GM19467 (cell line): Measurements from ENCODE around the gene HIPK3.
"Not testable (repeated sequence)": the region's sequence is repeated elsewhere in the genome, so short reads cannot be mapped to it uniquely, and the experiment has no call there.

Experiments
- ATAC-seq: cut with Tn5 transposase; IDR thresholded peaks from one replicate; pipeline ENCODE4 v1.9.1; 2021; ENCODE audit warnings: mild to moderate bottlenecking, moderate library complexity; ENCODE audit not compliant: unreplicated experiment

HIPK3 gene

DNA sequence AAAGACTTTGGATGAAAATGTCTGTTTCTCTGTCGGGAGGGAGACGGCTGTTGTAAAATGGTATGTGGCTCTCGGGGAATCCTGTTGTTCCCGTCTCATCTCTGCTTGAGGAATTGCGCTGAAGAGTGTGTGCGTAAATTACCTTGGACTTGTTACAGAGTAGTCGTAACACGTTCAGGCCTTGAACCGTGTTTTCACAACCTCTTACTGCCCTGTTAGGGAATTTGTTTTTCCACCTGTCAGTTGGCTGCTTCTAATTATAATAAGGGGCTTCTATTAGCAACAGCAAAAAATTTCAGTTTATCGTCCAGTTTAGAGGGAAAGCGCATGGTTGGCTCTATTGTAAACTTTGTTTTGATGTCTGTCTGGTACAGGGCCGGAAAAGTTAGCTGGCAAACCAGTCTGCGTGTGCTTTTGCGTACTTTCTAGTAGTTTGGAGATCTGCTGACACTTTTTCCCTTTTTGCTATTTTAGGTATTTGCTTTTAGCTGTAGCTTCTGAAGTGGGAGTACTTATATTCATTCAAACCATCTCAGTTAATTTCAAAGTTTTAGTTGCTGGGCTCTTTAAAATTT is 1.5 kb downstream of the HIPK3 start:
- ATAC-seq = no peak

DNA sequence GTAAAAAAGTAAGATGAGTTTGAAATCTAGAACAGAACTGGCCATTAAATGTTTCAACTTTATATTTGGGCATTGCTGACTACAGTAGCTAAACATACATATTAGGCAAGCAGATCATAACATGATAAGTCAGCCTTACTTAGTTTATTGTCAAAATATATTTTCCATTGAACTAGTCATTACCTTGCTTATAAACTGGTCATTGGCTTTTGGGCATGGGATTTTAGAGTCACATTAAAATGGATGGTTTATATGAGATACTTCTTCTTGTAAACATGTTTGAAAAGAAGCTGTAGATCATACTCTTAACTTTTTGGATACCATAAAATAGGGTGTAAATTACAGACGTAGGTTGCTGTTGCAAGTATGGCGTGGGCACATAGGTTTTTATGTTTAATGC is 2.7 kb downstream of the HIPK3 start:
- no peak for ATAC-seq

GRCh38 chr11:33261350-33261749 is 4.2 kb downstream of the HIPK3 start:
- ATAC-seq = not testable (repeated sequence)

- ATAC-seq = no peak
These were observed 4.9 kb downstream of the HIPK3 start for GRCh38 chr11:33262011-33262645.

- no peak for ATAC-seq
These were observed 6.4 kb downstream of the HIPK3 start for GRCh38 chr11:33263549-33263948.

GRCh38 chr11:33264926-33265325 is 7.7 kb downstream of the HIPK3 start:
- no peak for ATAC-seq

DNA sequence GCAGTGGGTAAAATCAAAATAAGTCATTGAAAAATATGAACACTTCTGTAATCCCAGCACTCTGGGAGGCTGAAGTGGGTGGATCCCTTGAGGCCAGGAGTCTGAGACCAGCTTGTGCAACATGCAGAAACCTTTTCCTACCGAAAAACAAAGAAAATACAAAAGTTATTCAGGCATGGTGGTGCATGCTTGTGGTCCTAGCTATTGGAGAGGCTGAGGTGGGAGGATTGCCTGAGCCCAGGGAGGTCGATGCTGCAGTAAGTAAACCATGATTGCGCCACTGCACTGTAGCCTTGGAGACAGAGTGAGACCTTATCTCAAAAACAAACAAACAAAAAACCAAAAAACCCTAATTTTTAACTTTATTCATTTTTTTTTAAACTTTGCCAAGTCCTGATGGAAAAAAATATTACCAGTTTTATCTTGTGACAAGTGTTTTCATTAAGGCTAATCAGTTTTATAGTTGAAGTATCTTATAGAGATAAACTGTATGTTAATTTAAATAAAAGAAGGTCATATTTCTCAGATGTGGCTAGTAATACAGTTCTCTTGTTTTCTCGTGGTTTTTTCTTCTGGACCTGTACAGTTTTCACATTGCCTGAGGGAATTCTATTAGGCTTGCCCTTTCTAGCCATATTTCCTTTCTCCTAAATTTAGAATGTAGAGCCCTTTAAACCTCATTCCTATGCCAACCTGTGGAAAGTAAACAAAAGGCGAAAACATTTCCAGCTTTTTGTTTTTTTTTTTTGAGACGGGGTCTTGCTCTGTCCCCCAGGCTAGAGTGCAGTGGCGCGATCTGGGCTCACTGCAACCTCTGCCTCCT is 9.4 kb downstream of the HIPK3 start:
- no peak for ATAC-seq

DNA sequence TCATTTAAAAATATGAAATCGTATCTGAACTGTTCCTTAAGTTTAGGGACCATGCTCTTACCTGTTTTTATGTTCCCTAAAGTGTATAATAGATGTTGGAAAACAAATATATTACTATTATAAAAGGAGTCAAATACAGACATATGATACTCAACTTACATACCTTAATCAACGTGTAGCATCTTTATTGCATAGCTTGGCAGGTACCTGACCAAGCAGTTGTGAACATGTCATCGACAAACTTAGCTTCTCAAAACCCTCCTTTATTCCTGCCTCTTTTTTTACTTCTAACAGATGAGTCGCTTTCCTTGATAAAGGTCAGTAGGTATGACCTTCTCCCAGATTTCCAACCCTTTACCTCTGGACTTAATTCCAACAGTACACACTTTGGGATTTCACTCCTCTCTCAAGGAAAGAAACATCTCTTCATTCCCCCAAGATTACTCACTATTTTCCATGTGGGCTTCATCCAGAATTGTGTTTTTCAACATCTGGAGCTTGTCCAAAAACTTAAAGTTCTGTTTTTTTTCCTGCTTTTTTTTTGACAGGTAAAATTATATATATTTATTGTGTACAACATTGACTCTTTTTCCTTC is 11.9 kb downstream of the HIPK3 start:
- no peak for ATAC-seq

GRCh38 chr11:33269822-33270221 is 12.6 kb downstream of the HIPK3 start:
- no peak for ATAC-seq

GRCh38 chr11:33271059-33271458 is 13.9 kb downstream of the HIPK3 start:
- no peak for ATAC-seq

GRCh38 chr11:33272338-33273107 is 15.3 kb downstream of the HIPK3 start:
- no peak for ATAC-seq

- no peak for ATAC-seq
These were observed 16.5 kb downstream of the HIPK3 start for GRCh38 chr11:33273656-33274055.

- ATAC-seq = no peak
These were observed 23.2 kb downstream of the HIPK3 start for GRCh38 chr11:33280411-33280810.

GRCh38 chr11:33281758-33282157 is 24.6 kb downstream of the HIPK3 start:
- no peak for ATAC-seq

DNA sequence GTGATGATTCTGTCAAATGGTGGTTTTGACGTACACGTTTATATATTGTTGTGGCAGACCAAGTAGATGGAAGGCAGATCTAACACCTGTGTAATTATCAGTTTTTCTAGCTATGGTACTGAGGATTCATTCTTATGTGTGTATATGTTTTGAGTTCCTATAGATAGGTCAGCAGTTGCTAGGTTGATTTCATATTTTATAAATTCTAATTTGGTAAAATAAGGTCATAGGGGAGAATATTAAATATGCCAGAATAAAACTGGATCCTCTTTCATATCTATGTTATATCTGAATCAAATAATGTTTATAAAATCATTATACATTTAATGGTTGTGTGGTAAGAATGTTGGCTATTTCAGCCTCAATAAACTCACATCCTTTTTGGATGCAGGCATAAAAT is 27.6 kb downstream of the HIPK3 start:
- ATAC-seq = no peak

GRCh38 chr11:33290319-33290718 is 33.1 kb downstream of the HIPK3 start:
- ATAC-seq = no peak

DNA sequence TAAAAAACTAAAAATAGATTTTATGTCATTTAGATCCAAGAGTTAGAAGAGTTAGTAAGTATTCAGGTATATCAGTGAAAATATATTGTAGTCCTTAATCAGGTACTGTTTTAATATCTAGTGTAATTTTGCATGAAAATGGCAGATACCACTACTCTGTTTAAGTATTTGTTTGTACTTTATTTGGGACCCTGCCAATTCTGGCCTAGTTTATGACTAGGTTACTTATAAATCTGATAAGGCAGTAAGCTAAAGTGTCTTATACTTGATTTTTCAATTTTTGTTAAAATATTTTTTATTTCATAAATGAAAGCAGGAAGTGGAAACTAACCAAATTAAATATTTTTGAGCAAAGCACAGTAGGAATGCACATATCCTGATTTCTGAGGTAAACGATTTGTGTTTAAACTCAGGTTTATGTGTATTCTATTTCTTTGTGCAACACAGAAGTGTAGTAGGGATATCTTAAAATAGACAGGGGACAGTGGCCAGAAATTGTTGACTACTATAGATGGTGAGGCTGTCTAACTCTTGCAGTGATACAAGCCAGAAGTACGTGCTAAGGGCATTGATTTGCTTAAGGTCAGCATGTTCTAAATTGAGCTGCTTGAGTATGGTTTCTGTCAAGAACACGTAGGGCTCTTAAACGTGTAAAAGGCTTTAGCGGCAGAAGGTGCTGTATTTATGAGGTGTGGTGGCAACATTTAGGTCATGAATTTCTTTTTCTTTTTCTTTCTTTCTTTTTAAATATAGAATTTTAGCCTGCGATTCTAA is 34.0 kb downstream of the HIPK3 start:
- ATAC-seq = no peak

GRCh38 chr11:33292311-33292710 is 35.1 kb downstream of the HIPK3 start:
- ATAC-seq = no peak

- no peak for ATAC-seq
These were observed 37.0 kb downstream of the HIPK3 start for GRCh38 chr11:33294224-33294623.

DNA sequence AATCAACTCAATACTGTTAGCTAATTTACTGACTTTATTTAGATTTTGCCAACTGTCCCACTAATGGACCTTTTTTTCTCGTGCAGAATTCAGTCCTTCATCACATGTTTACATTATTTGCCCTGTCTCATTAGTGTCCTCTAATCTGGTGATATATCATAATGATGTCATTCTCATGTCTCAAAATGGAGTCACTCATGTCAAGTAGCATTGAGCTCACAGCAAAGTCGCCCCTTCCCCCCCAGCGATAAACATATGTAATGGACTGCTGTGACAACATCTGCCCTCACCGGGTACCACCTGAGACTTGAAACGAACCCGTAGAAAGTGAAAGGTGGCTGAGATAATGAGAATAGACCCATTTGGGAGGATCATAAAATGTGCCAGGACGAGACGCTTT is 37.6 kb downstream of the HIPK3 start:
- ATAC-seq = no peak
